ENCODE data around the gene IRS2. TPM values are rescaled to one million over a fixed set of nuclear protein-coding genes. Genes with fewer than 3 reads are reported as not detected.

Gene IRS2
- total RNA-seq, 1 experiment from 2014 or later = 2.2 TPM

DNA sequence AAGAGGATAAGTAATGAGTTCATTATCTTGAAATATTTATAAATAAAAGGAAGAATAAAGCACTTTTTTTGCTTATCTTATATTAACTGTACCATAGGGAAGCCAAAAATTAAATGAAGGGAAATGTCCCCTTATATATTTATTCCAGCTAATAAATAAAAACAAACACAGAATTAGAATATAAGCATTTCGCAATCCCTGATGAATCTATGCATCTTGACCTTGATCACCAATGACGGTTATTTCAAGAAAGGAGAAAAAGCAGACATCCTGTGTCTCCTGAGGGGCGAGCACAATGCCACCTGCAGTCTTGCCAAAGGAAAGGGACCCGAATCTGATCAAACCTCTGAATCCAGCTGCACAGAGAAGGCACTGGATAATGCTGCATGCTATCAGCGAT lies 29.3 kb upstream of the IRS2 start:
- Histone ChIP-seq H3K4me1 (no peaks in the 10 kb centered on the region), H3K9me3 (replicated peaks) (no peaks in the 10 kb centered on the region), H3K36me3 (no peaks in the 10 kb centered on the region), H3K27ac (no peak overlapping the region), H3K27me3 (no peaks in the 10 kb centered on the region; the same call in 1 of the 2 replicates), H3K4me3 (no peak overlapping the region)
- no peak for DNase-seq

GRCh38 chr13:109813663-109814062 lies 27.3 kb upstream of the IRS2 start:
- DNase-seq = no peak
- Histone ChIP-seq H3K27me3 (no peaks in the 10 kb centered on the region; the same call in 1 of the 2 replicates), H3K9me3 (replicated peaks) (no peaks in the 10 kb centered on the region), H3K27ac (no peak overlapping the region), H3K36me3 (no peaks in the 10 kb centered on the region), H3K4me3 (no peak overlapping the region), H3K4me1 (no peaks in the 10 kb centered on the region)

DNA sequence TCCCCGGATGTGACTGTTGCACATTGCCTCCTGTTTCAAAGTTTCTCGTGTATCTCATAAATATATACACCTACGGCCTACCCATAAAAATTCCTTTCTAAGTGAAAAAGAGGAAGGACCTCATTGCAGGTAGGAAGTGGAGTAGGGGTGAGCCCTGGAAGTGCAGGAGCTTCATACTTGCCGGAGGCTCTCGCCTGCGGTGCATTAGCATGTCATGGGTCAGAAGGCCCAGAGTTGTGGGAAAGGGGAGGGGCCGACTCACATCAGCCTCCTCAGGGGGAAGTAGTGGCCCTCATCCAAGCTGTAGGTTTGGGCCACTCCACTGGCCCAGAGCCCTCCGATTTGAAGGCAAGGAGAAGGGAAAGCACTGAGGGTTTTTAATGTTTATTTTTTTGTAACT lies 26.0 kb upstream of the IRS2 start:
- DNase-seq = no peak
- no peak overlapping the region for H3K27ac ChIP-seq
- no peaks in the 10 kb centered on the region; the same call in 1 of the 2 replicates for H3K27me3 ChIP-seq
- H3K36me3 ChIP-seq = no peaks in the 10 kb centered on the region
- no peak overlapping the region for H3K4me3 ChIP-seq
- H3K9me3 ChIP-seq (replicated peaks) = no peaks in the 10 kb centered on the region
- H3K4me1 ChIP-seq = no peaks in the 10 kb centered on the region

DNA sequence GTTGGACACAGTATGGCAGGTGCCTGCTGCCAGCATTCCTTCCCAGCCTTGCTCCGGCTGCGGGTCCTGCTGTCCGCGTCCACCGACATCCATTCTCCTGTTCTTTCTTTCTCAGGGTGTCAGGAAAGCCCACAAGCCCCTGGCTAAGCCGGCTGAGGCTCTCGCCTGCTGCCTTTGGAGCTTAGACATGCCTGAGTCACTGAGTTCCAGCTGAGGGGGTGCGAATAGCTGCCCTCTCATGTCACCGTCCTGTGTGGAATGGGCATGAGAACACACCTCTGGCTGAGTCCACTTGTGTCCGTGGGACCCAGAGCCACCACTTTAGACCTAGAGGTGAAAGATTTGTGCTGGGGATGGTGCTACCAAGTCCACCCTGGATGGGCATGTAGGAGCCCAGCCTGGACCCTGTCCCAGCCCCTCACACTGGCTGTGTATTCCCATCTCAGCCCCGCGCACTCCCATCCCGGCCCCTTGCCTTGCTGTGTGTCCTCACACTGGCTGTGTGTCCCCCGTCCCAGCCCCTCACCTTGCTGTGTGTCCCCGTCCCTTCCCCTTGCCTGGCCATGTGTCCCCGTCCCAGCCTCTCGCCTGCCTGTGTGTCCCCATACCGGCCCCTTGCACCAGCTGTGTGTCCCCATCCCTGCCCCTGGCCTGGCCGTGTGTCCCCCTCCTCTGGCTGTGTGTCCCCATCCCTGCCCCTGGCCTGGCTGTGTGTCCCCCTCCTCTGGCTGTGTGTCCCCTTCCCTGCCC lies 24.6 kb upstream of the IRS2 start:
- no peaks in the 10 kb centered on the region; the same call in 1 of the 2 replicates for H3K27me3 ChIP-seq
- peak; percentile 13 to 22 for DNase-seq
- no peak overlapping the region for H3K27ac ChIP-seq
- H3K4me3 ChIP-seq = no peak overlapping the region
- H3K4me1 ChIP-seq = no peaks in the 10 kb centered on the region
- H3K9me3 ChIP-seq (replicated peaks) = no peaks in the 10 kb centered on the region
- no peaks in the 10 kb centered on the region for H3K36me3 ChIP-seq

DNA sequence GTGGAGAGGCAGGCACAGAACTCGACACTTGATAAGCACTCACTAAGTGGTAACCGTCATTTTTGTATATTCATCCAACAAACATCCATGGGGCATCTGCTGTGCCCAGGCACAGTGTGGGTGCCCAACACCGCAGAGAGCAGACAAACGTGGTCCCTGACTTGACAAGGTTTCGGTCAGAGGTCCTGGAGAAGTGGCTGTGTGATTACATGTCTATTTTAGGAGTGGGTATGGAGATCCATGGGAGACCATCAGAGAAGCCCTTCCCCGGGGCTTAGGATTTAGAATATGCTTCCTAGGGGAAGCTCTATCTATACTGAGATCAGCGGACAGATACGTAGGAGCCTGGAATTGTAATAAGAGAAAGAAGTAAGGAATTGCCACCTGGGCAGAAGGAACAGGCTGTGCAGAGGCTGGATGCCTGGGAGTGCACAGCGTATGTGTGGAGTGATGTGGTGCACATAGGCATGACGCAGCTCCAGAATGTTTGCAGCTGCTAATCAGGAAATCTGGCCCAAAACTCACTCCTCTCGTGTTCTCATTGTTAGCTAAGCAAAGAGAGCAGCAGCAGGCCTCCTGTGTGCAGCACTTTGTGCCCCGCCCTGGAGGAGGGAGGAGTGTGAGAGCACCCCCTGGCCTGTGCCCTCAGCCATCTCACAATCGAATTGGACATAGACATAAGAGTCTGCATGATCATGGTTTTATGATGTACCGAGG lies 23.0 kb upstream of the IRS2 start:
- DNase-seq = peak in 1 of 2 experiments; percentile 17
- no peak overlapping the region for H3K27ac ChIP-seq
- H3K36me3 ChIP-seq = no peaks in the 10 kb centered on the region
- no peaks in the 10 kb centered on the region; the same call in 1 of the 2 replicates for H3K27me3 ChIP-seq
- H3K4me3 ChIP-seq = no peak overlapping the region
- no peaks in the 10 kb centered on the region for H3K4me1 ChIP-seq
- H3K9me3 ChIP-seq (replicated peaks) = no peaks in the 10 kb centered on the region

GRCh38 chr13:109807345-109807744 lies 21.0 kb upstream of the IRS2 start:
- no peak for DNase-seq
- no peaks in the 10 kb centered on the region for H3K27me3 ChIP-seq
- no peaks in the 10 kb centered on the region for H3K9me3 ChIP-seq (replicated peaks)
- no peak overlapping the region for H3K4me3 ChIP-seq
- H3K4me1 ChIP-seq = no peaks in the 10 kb centered on the region
- no peak overlapping the region for H3K27ac ChIP-seq
- no peaks in the 10 kb centered on the region for H3K36me3 ChIP-seq

DNA sequence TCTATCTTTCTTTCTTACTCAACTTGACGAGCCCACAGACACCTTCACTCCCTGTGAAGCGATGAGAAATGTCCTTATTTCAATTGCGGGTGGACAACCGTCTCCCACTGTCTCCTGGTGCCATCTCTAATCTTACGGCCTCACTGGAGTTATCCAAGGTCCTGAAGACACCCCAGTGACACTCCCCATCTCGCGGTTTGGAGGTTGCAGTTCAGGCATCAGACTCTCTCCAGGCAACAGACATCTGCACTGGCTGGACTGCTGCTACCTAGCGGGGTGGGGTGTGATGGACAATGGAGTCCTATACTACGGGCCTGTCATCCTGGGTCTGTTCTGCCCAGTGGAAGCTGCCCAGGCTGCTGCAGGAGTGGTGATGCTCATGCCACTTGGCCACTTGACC lies 18.3 kb upstream of the IRS2 start:
- Histone ChIP-seq H3K4me3 (no peak overlapping the region), H3K27me3 (no peaks in the 10 kb centered on the region), H3K36me3 (no peaks in the 10 kb centered on the region), H3K9me3 (replicated peaks) (no peaks in the 10 kb centered on the region), H3K27ac (no peak overlapping the region), H3K4me1 (no peaks in the 10 kb centered on the region)
- DNase-seq = peak in 1 of 2 experiments; percentile 16

GRCh38 chr13:109803825-109804224 lies 17.4 kb upstream of the IRS2 start:
- H3K9me3 ChIP-seq (replicated peaks) = no peaks in the 10 kb centered on the region
- H3K4me1 ChIP-seq = no peaks in the 10 kb centered on the region
- no peak overlapping the region for H3K4me3 ChIP-seq
- H3K36me3 ChIP-seq = no peaks in the 10 kb centered on the region
- no peak for DNase-seq
- no peak overlapping the region for H3K27ac ChIP-seq
- no peaks in the 10 kb centered on the region for H3K27me3 ChIP-seq

- Histone ChIP-seq H3K36me3 (no peaks in the 10 kb centered on the region), H3K4me3 (no peak overlapping the region), H3K27me3 (no peaks in the 10 kb centered on the region), H3K9me3 (replicated peaks) (no peaks in the 10 kb centered on the region), H3K4me1 (no peaks in the 10 kb centered on the region), H3K27ac (no peak overlapping the region)
- no peak for DNase-seq
Observed at GRCh38 chr13:109802936-109803335, 16.6 kb upstream of the IRS2 start.

GRCh38 chr13:109795011-109795410 lies 8.6 kb upstream of the IRS2 start:
- Histone ChIP-seq H3K36me3 (no peaks in the 10 kb centered on the region), H3K27me3 (no peaks in the 10 kb centered on the region), H3K4me3 (no peak overlapping the region), H3K4me1 (no peaks in the 10 kb centered on the region; the same call in 1 of the 2 replicates), H3K27ac (no peak overlapping the region), H3K9me3 (replicated peaks) (no peaks in the 10 kb centered on the region)
- no peak for DNase-seq

DNA sequence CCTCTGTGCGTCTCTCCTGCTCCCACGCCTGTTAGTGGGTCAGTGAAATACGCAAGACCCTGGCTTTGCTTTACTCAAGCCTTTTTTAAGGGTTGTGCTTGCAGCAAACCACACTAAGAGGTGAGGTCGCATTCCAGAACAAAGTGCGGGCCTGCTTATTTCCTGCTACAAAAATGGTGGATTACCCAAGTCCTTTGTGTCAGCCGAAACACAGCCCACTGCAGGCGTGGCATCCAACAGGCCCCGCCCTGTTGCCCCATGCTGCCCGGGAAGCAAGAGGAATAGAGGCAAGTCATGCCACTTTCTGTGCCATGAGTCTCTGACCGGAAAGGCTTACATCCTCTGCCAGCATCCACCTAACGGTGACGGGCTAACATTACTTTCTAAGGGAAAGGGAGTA lies 7.7 kb upstream of the IRS2 start:
- Histone ChIP-seq H3K27ac (no peak overlapping the region), H3K36me3 (no peaks in the 10 kb centered on the region), H3K9me3 (replicated peaks) (no peaks in the 10 kb centered on the region), H3K27me3 (no peaks in the 10 kb centered on the region), H3K4me1 (no peaks in the 10 kb centered on the region; the same call in 1 of the 2 replicates), H3K4me3 (no peak overlapping the region)
- no peak for DNase-seq

DNA sequence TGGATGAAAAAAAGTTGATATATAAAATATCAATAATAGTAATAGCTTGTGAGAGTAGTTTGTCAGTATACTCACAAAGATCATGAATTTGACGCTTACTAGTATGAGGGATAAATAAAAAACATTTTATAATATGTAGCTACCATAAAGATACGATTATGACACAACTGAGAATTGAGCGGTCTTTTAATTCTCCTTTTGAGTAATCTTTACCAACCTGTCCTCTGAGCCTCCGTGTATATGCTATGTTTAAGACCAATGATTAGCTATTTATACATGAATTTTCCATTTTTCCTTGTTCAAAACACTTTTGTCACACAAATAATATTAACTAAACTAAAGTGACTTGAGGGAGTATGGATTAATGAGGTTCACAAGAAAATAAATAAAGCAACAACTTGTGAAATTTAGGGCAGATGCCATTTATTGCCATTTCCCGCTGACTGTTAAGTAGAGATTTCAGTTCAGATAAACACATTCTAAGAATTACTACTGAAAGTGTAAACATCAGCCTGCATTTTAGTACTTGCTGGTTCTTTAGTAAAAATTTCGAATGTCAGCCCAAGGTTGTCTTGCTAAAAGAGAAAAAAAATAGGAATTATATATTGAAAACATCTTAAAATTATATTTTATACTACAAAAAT lies 6.2 kb upstream of the IRS2 start:
- H3K9me3 ChIP-seq (replicated peaks) = no peaks in the 10 kb centered on the region
- H3K4me3 ChIP-seq = no peak overlapping the region
- no peaks in the 10 kb centered on the region; the same call in 1 of the 2 replicates for H3K4me1 ChIP-seq
- no peaks in the 10 kb centered on the region for H3K27me3 ChIP-seq
- no peak for DNase-seq
- no peak overlapping the region for H3K27ac ChIP-seq
- no peaks in the 10 kb centered on the region for H3K36me3 ChIP-seq

- H3K36me3 ChIP-seq = no peaks in the 10 kb centered on the region
- no peak overlapping the region for H3K4me3 ChIP-seq
- no peaks in the 10 kb centered on the region; the same call in 1 of the 2 replicates for H3K4me1 ChIP-seq
- no peak overlapping the region for H3K27ac ChIP-seq
- H3K27me3 ChIP-seq = no peaks in the 10 kb centered on the region
- peak; percentile 31 to 58 for DNase-seq
- H3K9me3 ChIP-seq (replicated peaks) = no peaks in the 10 kb centered on the region
Observed at GRCh38 chr13:109790942-109791605, 4.7 kb upstream of the IRS2 start.

GRCh38 chr13:109790086-109790485 lies 3.7 kb upstream of the IRS2 start:
- Histone ChIP-seq H3K27me3 (no peaks in the 10 kb centered on the region), H3K4me3 (no peak overlapping the region), H3K9me3 (replicated peaks) (no peaks in the 10 kb centered on the region), H3K36me3 (no peaks in the 10 kb centered on the region), H3K4me1 (no peaks in the 10 kb centered on the region; the same call in 1 of the 2 replicates), H3K27ac (no peak overlapping the region)
- DNase-seq = no peak

DNA sequence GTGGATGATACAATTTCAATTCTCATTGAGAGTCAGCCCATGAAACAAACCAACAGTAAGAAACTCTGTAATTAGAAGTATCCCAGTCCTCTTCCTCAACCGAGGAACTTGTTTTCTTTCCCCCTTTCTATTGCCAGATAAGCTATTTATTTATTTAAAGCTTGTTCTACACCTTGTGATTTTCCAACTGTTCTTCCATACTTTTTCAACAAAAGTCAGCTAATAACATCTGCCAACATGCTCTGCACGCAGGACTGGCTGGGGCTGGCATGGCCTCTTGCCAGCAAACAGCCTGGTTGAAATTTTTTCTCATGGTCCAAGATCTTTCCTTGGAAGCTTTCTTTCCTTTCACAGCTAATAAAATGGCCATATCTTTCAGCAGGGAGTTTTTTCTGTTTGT lies 2.9 kb upstream of the IRS2 start:
- Histone ChIP-seq H3K4me3 (no peak overlapping the region), H3K27ac (no peak overlapping the region), H3K36me3 (no peaks in the 10 kb centered on the region), H3K9me3 (replicated peaks) (no peaks in the 10 kb centered on the region), H3K27me3 (no peaks in the 10 kb centered on the region), H3K4me1 (no peaks in the 10 kb centered on the region; the same call in 1 of the 2 replicates)
- DNase-seq = no peak
